ENCODE results near the gene NOXA1.
A peak's percentile ranks its signal among the peaks of the same experiment; 100 is the strongest.

NOXA1 gene

DNA sequence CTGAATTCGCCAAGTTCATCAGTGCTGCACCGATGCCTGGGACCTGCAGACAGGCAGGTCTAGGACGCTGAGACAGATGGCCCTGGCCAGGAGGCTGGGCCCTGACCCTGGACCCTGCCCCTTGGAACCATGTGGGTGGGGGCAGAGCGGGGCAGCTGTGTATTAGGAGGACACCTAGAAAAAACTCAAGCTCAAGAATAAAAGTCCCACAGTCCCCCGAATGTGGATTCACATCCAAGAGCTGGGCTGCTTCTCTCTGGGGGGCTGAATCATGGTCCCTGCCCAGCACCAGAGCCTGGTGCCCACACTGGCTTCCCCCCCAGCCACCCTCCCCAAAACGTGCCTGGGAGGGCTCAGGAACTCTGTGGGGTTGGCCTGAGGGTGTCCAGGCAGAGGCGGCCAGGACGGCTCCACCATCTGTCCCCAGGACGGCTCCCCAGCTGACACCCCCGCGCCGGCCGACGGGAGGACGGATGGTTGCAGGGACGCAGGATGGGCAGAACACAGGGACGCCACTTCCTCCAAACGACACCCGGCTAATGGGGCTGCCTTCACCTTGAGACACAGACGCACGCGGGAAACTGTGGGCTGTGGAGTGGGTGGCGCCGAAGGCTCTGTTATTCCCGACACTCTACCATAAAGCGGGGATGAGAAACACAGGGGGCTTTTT is 35.2 kb upstream of the NOXA1 start:
- no peak for DNase-seq (ENCODE audit: low spot score)

DNA sequence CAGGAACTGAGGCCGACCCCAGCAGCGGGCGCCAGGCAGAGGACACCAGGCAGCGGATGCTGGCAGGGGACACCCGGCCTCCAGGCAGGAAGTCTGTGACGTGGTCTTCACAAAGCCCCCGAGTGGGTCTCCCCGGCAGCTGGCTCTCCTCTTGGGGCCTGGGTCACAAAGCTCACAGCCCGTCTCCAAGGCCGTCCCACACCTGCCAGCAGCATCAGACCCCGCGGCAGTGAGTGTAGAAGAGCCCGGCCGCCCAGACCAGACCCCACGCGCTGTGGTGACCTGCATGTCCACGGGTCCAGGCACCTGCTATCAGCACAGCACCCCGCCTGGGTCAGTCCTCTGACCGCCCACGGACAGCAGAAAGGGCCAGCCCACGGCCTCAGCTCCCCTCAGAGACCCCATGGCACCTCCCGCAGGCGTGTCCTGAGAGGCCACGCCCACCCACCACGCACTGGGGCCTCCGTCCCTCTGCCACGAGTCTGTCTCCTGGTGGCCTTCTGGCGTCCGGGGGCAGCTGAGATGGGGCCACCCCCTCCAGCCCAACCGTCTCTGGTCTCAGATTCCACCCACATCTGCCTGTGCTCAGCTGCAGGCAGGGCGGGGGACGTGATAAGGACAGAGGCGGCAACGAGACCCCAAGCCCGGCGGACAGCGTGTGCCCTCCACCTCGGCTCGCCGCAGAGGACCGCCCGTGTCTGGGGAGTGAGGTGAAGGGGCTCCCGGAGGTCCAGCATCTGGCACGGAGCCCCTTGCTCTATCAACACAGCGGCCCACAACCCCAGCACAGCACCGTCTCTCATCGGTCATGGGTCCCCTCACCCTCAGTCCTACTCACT is 34.4 kb upstream of the NOXA1 start:
- no peak for DNase-seq (ENCODE audit: low spot score)

DNA sequence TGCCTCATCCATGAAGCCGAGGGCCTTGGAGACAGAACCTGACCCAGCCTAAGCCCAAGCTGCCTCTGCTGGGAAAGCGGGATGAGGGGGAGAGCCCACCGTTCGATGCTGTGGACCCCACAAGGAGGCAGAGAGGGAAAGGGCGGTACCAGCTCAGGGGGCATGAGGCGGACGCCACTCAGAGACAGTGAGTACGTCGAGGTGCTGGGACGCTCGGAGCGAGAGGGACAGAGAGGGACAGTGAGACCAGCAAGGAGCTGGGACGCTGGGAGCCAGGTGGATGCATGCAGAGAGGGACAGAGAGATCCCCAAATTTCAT is 33.8 kb upstream of the NOXA1 start:
- DNase-seq (ENCODE audit: low spot score), result no peak

DNA sequence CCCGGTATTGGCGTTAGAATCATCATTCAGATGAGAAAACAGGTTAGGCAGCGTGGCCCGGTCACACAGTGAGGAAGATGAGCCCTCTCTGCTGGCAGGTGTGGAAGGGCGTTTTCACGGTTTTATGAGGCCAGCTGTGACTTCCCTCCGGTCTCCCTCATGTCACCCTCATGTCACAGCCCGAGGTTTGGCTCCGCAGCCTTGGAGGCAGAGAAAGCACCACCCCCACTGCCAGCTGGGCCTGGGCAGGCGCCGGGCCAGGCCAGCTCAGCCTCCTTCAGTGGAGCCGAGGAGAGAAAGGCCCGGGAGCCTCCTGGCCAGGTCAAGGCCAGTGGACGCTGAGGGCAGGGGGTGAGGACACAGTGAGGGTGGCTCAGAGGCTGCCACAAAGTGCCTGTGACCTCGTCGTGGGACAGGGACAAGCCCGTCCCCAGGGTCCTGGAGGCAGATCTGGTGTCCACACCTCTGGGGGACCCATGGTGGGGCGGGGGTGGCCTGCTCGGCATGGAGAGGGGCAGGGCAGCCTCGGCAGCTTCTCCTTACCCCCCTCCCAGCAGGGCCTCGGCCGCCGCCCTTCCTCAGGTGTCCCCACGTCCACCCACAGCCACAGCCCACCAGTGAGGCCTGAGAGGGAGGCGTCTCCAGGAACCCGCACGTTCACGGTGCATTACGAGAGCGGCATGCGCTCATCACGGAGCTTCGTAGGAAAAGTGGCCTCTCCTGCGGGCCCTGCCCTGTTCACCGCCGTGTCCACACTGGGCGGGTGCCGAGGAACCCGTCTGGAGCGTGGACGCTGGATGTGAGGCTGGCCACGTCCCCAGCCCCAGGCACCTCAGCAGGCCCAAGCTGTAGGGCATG is 32.4 kb upstream of the NOXA1 start:
- DNase-seq (ENCODE audit: low spot score), result peak; percentile 54

DNA sequence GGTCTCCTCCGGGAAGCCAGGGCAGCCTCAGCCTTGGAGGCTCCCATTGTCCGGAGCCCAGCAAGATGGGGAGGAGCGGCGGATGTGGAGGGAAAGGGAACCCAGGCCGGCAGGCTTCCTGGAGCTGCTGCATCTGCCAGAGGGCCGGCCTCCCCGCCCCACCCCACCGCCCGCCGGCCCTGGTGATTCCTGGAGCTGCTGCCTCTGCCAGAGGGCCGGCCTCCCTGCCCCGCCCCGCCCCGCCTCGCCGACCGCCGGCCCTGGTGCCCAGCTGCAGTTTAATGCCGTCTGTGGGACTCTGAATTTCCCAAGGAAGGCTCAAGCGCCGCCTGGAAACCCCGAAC is 31.8 kb upstream of the NOXA1 start:
- DNase-seq (ENCODE audit: low spot score), result peak; percentile 60

DNA sequence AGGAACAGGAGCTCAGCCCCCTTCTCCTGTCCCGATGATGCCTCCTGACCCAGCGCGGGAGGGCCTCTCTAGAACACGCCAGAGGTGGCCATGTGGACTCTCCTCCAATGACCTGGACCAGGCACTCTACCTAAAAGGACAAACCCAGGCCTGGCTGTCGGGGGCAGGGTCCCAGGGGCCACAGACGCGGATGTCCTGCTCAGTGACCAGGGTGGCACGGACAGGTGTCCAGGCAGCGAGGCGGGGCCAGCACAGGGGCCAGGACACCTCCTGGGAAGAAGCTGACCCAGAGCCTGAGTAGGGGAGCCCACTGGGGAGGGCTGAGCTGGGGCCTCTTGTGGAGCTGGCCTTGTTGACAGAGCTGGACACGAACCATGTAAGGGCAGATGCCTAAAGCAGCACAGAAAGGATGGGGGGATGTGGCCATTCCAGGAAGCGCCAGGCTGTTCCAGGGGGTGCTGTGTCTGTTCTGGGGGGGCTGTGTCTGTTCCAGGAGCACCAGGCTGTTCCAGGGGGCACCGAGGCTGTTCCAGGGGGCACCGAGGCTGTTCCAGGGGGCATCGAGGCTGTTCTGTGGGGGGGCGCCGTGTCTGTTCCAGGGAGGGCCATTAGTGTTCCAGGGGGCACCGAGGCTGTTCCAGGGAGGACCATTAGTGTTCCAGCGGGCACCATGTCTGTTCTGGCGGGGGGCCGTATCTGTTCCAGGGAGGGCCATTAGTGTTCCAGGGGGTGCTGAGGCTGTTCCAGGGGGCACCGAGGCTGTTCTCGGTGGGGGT is 30.8 kb upstream of the NOXA1 start:
- DNase-seq (ENCODE audit: low spot score), result no peak

DNA sequence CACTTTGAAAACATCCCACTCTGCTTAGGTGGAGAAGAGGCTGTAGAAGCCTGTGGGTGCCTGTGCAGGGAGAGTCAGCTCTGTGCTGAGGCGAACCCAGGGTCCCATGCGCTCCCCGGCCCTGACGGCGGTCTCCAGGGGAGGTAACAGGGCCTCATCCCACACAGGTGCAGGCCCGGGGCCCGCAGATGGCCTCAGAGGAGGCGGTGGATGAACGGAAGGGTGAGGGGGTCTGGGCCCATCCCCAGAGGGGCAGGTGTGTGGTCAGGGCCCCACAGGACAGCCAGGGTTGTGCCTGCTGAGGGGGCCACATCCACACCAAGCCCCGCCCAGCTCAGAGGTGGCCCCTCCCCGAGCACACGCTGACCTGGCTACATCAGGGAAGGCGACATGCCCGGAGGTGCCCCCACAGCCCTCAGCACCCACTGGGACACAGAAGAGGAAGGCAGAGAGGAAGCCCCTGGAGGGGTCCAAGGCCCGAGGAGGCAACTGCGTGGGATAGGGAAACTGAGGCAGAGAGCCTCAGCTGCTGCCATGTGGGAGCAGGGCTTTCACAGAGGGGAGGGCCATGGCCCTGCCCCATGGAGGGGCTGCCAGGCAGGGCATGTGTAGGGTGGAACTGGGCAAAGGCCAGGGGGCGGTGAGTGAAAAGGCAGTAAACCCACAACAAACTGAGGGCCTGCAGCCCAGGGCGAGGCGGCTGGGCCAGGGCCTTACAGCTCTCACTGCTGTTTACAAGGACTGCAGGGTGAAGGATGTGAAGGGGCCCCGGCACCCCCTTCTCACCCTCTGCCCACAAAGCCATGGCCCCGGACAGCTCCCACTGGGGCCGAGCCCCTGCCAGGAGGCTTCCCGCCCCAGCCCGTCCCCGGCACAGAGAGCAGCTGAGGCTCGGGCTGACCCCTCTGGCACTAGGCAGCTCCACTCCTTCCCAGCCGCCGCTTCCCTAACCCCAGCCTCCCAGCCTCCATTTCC is 29.7 kb upstream of the NOXA1 start:
- DNase-seq (ENCODE audit: low spot score), result no peak

DNA sequence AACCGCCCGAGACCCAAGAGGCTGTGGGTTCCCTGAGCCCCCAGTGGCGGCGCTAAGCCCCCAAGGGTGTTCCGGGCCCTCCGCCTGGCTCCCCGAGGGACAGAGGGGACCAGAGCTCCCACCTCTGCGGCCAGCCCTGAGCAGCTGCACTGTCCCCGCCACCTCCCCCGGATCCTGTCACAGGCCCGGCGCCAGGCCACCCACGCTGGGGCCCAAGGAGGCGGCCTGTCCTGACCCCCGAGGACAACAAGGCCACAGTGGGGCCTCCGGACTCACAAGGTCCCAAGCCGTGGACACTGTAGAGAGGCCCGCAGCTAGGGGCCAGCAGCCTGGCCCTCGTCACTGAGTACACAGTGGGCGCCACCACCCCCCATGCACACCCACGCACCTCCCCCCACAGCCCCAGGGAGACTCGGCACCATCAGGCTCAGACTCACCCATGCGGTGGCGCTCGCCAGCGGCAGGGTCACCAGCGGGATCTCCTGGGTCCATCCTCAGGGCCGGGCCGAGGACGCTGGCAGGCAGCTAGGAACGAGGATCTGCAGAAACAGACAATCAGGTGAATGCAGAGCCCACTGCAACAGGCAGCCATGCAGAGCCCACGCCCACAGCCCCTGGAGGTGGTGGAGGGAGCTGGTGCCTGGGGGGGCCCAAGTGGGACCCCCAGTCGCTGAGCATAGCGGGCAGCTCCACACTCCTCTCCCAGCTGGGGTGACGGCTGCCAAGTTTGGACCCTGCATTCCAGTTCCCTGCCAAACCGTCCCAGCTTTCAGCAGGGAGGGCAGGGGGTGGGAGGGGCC is 28.1 kb upstream of the NOXA1 start:
- DNase-seq (ENCODE audit: low spot score), result no peak

DNA sequence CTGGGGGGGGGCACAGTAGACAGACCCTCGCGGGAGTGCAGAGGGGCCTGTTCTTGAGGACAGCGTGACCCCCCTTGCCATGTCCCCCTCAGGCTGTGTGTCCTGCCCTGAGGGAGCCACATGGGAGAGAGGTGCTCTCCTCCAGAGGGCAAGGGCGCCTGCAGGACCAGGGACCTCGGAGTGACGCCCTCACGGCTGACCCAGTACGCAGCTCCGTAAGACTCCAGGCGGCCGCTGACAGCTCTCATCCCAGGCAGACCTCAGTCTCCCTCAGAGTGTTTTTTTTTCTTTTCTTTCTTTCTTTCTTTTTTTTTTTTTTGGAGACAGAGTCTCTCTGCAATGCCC is 27.6 kb upstream of the NOXA1 start:
- no peak for DNase-seq (ENCODE audit: low spot score)

DNA sequence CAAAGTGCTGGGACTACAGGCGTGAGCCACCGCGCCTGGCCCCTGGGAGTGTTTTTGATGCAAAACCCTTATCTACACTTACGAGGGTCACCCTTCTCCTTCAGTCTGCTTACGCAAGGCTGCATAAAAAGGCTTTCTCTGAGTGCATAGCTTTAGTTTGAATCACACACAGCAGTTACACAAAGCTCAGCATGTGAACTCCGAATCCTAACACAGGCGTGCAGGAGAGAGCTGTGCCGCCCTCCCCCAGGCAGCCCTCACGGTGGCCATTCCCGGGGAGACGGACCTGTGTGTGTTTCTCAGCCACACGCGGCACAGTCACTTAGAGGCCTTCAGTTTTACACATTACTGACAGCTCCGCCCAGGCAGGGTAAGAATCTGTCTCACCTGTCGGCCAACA is 27.0 kb upstream of the NOXA1 start:
- DNase-seq (ENCODE audit: low spot score), result no peak

DNA sequence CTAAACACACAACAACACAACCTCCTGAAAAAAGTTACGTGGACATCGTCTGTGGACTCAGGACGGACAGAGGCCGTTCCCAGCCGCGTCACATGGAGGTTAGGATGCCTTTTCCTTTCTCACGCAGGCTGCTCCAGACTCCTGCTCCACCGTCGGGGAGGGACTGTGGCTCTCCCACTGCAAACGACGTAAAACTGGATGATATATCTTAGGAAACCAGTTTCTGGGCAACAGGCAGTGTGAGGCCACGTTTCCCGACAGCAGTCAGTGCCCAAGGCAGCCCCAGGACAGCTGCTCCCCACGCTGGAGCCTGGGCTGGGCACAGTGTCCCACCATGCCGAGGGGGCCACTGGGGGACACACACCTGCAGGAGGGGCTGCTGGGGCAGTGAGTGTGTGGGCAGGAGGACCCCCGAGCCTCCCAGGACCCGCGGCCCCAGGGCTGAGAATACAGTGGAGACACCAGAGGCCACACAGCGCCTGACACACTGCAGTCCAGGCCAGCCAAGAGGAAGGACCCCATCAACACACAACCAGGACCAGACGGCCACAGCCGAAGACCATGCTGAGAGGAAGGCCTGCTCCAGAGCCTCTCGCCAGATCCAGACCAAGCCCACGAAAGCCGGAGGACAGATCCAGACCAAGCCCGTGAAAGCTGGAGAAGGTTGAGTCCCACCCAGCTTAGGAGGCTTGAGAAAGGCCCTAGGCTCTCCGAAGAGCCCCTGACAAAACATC is 26.4 kb upstream of the NOXA1 start:
- no peak for DNase-seq (ENCODE audit: low spot score)

DNA sequence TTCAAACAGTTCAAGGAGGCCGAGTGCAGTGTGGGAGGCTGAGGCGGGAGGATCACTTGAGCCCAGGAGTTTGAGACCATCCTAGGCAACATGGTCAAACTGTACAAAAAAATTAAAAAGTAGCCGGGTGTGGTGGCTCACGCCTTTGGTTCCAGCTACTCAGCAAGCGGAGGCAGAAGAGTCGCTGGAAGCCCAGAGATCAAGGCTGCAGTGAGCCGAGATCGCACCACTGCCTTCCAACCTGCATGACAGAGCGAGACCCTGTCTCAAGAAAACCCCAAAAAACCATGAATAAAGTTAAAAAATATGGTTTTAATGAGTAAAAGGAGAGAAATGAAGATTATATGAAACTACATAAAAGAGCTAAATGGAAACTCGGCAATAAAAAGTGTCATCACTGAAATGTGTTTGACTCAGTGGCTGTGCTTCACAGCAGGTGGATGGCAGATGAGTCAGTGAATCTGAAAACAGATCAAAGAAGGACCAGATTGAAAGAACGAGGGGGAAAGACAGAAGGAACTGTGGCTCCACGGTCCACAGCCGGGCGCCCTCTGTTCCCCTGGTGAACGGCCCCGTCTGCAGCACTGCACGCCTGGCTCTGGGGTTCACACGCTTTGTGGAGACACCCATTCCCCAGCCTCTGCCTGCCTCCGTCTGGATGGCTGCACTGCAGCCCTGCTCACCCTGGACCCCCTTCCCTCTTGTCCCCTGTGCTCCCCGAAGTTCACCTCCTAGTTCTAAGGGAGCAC is 25.3 kb upstream of the NOXA1 start:
- no peak for DNase-seq (ENCODE audit: low spot score)

DNA sequence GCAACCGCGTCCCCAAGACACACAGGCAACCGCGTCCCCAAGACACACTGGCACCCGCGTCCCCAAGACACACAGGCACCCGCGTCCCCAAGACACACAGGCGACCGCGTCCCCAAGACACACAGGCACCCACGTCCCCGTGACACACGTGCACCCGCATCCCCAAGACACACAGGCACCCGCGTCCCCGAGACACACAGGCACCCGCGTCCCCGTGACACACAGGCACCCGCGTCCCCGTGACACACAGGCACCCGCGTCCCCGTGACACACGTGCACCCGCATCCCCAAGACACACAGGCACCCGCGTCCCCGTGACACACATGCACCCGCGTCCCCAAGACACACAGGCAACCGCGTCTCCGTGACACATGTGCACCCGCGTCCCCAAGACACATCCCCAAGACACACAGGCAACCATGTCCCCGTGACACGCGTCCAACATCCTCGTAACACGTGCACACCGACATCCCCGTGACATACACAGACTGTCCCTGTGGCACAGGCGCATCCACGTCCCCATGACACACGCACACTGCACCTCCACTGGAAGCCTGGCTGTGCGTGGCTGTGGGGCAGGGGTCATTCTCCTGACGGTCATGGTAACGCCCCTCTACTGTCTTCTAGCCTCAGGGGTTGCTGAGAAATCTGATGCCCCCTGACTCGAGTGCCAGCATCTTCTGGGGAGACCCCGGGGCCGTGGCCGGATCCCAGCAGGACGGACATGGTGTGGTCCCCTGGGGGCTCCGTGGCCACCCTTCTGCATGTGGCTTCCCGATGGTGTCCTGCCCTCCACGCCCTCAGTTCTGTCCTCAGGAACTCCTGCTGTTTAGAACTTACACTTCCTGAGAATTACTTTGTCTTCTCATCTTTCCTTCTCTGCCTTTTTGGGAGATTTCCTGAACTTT is 24.4 kb upstream of the NOXA1 start:
- DNase-seq (ENCODE audit: low spot score), result no peak

DNA sequence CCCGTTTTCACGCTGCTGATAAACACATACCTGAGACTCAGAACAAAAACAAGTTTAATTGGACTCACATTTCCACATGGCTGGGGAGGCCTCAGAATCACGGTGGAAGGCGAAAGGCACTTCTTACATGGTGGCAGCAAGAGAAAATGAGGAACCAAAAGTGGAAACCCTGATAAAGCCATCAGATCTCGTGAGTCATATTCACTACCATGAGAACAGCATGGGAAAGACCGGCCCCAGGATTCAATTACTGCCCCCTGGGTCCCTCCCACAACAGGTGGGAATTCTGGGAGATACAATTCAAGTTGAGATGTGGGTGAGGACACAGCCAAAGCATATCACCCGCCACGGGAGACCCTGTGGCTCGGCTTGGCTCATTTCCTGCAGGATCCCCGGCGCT is 20.4 kb upstream of the NOXA1 start:
- DNase-seq (ENCODE audit: low spot score), result no peak

DNA sequence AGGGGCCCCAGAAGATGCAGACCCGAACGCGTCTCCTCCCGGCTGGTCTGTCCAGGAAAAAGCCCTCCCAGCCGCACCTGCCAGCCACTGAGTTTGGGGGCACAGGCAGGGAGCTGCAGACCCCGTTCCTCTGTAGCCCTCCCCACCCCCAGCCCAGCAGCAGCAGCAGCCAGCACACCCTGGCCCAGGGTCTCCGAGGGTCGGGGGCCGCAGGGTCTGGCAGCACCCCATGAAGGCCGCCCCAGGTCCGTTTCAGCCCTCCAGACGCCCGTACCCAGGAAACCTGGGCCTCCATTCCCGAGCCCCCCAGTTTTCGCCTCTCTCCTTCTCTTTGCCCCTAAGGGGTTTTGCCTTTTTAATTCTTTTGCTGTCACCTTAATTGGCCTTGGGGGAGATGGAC is 19.9 kb upstream of the NOXA1 start:
- DNase-seq (ENCODE audit: low spot score), result no peak

DNA sequence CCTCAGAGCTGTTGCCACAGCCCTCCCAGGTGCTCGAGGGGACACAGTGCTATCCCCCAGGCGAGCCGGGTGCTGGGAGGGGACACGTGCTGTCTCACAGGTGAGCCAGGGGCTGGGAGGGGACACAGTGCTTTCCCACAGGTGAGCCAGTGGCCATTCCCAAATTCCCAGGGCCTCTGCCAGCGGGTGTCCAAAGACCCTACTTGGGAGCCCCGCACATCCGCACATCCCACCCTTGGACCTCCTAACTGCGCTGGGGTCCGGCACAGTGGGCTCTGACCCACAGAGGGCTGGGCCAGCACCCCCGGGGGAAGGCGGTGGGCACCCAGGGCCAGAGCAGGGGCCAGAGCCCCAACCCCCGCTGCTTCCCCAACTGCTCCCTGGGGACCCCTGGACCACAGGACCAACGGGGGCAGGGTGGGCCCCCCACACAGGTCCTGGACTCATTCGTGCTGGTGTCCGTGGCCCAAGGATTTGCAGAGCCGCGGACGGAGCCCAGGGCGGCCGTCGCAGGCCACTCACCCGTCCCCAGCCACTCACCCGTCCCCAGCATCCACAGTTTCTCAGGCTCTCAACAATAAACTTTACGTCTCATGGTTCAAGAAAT is 18.1 kb upstream of the NOXA1 start:
- DNase-seq (ENCODE audit: low spot score), result no peak

DNA sequence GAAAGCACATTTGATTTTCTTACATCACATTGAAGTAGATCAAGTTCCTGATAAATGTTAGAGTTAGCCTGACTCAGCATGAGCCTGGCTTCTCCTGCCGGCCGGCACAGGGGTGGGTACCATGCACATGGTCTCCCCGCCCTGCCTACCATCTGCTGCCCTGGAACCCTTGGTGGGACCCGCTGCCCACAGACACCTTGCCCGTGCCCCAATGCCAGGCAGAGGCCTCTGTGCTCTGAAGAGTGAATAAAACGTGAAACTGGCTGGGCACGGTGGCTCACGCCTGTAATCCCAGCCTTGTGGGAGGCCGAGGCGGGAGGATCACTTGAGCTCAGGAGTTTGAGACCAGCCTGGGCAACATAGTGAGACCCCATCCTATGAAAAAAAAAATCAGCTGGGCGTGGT is 17.5 kb upstream of the NOXA1 start:
- DNase-seq (ENCODE audit: low spot score), result no peak
